Choroid plexus epithelial cell (primary cell): ENCODE data around the gene PLCH2.

ENCODE experiments used
- DNase-seq: peaks from one replicate; pipeline ENCODE4 v3.0.0-alpha.2; 2010; ENCODE audit warnings: low read depth
- H3K4me3 ChIP-seq: 2 replicates; pipeline ENCODE4 v1.5.1; 2011; ENCODE audit warnings: low read depth, mild to moderate bottlenecking, control low read depth, low read length, moderate library complexity
- TF ChIP-seq, protein P1 (sequence below): conservative IDR thresholded peaks from 2 replicates; pipeline ENCODE4 v1.5.1; 2011; ENCODE audit warnings: low read depth, mild to moderate bottlenecking, control low read depth, inconsistent platforms, low read length, moderate library complexity

Gene PLCH2

GRCh38 chr1:2530513-2531361 is 54.6 kb downstream of the PLCH2 start:
- no peak for DNase-seq
- TF ChIP-seq, protein P1, sequence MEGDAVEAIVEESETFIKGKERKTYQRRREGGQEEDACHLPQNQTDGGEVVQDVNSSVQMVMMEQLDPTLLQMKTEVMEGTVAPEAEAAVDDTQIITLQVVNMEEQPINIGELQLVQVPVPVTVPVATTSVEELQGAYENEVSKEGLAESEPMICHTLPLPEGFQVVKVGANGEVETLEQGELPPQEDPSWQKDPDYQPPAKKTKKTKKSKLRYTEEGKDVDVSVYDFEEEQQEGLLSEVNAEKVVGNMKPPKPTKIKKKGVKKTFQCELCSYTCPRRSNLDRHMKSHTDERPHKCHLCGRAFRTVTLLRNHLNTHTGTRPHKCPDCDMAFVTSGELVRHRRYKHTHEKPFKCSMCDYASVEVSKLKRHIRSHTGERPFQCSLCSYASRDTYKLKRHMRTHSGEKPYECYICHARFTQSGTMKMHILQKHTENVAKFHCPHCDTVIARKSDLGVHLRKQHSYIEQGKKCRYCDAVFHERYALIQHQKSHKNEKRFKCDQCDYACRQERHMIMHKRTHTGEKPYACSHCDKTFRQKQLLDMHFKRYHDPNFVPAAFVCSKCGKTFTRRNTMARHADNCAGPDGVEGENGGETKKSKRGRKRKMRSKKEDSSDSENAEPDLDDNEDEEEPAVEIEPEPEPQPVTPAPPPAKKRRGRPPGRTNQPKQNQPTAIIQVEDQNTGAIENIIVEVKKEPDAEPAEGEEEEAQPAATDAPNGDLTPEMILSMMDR: no peak
- no peak overlapping the region for H3K4me3 ChIP-seq

DNA sequence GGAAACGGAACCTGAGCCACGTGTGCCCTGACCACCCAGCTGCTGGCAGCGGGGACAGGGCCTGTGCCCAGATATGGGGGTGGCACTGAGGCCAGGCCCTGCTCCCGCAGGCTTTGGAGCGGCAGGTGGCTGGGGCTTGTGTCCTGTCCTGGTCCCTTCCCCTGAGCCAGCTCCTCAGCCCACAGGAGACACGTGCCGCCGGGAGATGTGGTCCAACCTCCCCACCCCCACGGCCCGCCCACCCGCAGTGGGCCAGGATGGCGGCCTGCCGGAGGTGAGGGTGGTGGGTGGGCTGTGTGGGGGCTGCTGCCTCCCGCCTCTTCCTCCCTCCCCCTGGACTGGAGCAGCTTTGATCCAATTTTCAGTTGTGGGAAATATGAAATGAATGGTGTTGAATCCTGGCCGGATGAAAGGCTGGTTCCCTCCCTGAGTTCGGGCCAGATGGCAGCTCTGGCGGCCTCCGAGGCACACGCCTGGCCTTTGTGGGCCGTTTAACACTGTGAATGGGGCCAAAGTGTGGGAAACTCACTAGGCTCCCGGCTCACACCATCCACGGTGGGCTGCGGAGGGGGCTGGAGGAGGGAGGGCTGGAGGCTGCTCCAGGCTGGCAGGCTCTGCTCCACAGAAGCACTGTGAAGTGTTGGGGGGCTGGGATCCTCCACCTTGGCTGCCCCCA is 56.5 kb downstream of the PLCH2 start:
- no peak overlapping the region for H3K4me3 ChIP-seq
- DNase-seq: no peak

GRCh38 chr1:2533365-2533764 is 57.3 kb downstream of the PLCH2 start:
- no peak for DNase-seq
- no peak overlapping the region for H3K4me3 ChIP-seq
- TF ChIP-seq, protein P1: no peak

More for the DNA sequence above, 56.5 kb downstream of the PLCH2 start:
- TF ChIP-seq, protein P1: no peak

DNA sequence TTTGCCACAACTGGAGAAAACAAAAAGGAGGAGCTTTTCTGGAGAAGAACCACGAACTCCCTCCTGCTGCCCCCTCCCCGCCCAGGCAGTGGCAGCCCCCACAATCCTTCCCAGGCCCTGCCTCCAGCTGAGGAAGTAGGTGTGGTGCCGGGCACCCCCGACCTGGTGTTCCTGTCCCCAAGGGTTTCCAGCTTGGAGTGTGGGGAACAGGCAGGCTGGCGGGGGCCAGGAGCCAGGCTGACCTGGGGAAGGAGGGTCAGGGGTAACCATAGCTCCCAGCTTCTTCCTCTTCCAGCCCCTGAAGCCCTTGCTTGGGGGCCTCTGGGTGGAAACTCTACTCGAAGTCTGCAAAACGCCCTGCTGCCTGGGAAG is 58.2 kb downstream of the PLCH2 start:
- TF ChIP-seq, protein P1: no peak

DNA sequence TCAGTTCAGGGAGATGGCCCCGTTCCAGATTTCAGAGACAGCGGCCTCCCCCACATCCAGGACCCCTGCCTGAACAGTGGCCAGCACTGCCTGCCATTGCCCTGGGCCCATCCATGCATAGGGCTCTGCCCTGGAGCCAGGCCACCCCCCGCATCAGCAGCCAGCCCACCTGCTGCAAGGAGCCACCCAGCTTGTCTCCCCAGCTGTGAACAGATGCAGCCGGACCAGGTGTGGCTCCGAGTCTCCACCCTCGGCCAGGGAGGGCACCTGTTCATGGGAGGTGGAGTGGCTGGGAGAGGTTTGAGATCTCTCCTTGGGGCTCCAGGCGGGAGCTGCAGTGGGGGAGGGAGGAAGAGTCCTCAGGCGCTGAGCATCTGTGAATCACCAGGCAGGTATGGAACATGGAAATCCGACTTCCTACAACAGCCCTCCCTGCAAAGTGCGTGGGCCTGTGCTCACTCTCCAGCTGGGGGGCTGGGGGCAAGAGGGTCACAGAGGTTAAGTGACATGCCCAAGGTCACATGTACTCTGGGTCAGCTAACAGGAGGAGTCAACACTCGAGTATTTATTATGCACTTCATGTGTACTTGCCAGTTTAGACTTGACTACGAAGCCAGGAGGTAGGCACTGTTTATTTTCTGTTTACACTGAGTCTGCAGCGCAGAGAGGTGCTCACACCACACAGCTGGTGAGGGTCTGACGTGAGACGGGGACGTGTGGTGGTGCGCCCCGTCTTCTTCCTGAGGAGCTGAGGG is 58.8 kb downstream of the PLCH2 start:
- TF ChIP-seq, protein P1: no peak
- DNase-seq: peak; percentile 66
- no peak overlapping the region for H3K4me3 ChIP-seq

More for the DNA sequence above, 58.2 kb downstream of the PLCH2 start:
- no peak for DNase-seq
- no peak overlapping the region for H3K4me3 ChIP-seq

GRCh38 chr1:2535455-2535854 is 59.4 kb downstream of the PLCH2 start:
- no peak for DNase-seq
- TF ChIP-seq, protein P1: no peak
- H3K4me3 ChIP-seq: no peak overlapping the region
